ENCODE measurements around the gene ITSN2.
"Not testable (repeated sequence)": the region's sequence is repeated elsewhere in the genome, so short reads cannot be mapped to it uniquely, and the experiment has no call there.

Gene ITSN2

GRCh38 chr2:24214880-24215279 lies 145.5 kb downstream of the ITSN2 start:
- DNase-seq (ENCODE audit: low read depth in 2 of 2), result no peak

DNA sequence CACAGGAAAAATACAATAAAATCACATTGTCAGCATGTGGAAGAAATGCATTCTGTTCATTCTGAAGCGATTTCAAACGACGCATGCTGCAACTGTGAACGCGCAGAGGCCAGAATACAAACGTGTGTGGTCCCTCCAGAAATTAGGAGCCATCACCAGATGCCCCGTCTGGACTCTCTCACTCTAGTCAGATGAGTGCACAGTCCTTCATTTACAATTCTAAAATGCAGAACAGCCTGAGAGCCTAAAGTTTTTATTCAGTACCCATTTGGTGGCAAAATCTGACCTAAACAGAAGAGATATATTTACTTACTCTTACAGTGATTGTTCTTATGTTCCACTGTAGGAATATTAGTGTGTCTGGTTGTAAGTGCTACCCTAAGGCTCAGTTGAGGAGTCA lies 148.9 kb downstream of the ITSN2 start:
- no peak for DNase-seq (ENCODE audit: low read depth in 2 of 2)

GRCh38 chr2:24210723-24211122 lies 149.6 kb downstream of the ITSN2 start:
- DNase-seq (ENCODE audit: low read depth in 2 of 2), result no peak

GRCh38 chr2:24210106-24210455 lies 150.3 kb downstream of the ITSN2 start:
- DNase-seq (ENCODE audit: low read depth in 2 of 2), result no peak

- DNase-seq (ENCODE audit: low read depth in 2 of 2), result no peak
Observed at GRCh38 chr2:24209389-24210105, 150.8 kb downstream of the ITSN2 start.

DNA sequence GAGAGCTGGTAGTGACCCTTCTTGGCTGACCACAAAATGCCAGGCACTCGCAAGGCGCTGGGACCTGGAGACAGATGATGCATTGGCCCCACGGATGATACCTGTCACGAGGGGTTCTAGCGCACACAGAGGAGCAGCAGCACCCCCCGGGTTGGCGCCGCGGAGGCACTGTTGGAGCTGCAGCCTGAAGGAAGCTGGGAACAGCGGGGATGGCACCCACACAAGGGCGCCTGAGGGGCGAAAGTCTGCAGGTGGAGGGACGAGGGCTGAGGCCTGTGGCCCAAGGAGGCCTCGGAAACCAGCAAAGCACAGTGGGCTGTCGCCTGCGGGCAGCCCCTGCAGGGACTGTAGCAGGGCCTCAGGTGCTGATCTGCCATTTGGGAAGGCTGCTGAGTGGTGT lies 151.8 kb downstream of the ITSN2 start:
- DNase-seq (ENCODE audit: low read depth in 2 of 2), result no peak

GRCh38 chr2:24207359-24207758 lies 153.0 kb downstream of the ITSN2 start:
- no peak for DNase-seq (ENCODE audit: low read depth in 2 of 2)

GRCh38 chr2:24206714-24207113 lies 153.6 kb downstream of the ITSN2 start:
- DNase-seq (ENCODE audit: low read depth in 2 of 2), result no peak

DNA sequence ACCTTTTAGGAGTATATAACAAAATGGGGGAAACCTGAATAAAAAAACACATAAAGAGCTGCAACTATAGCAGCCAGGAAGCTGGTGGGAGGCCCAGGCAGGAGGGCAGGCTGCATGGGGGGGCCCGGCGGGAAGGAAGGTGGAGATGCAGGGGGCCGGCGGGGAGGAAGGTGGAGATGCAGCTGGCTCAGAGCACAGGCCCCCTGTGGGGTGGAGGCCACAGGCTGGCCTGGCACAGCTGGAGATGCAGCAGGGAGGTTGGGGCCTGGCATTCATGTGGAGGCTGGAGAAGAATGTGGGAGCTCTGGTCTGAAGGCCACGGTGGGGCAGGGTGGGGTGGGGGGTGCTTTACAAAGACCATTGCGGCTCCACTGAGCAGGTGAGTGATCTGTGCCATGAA lies 154.1 kb downstream of the ITSN2 start:
- DNase-seq (ENCODE audit: low read depth in 2 of 2), result no peak

DNA sequence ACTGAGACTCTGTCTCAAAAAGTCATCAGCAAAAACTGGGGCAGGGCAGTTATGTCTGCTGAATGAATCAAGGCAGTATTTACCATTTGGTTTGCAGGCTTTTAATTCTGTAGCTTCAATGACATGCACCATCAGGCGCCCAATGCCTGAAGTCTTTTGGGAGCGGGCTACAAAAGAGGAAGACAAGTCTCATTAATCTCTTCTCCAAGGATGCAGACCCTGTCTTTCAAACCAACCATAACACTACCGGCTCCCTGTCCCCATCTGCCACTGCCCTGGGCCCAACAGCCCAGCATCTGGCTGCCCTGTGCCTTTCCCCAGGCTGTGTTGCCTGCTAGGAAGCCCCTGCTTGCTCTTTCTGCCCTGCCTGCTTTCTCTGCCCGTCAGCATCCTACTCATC lies 155.2 kb downstream of the ITSN2 start:
- no peak for DNase-seq (ENCODE audit: low read depth in 2 of 2)

- DNase-seq (ENCODE audit: low read depth in 2 of 2), result no peak
Observed at GRCh38 chr2:24204505-24204904, 155.8 kb downstream of the ITSN2 start.

DNA sequence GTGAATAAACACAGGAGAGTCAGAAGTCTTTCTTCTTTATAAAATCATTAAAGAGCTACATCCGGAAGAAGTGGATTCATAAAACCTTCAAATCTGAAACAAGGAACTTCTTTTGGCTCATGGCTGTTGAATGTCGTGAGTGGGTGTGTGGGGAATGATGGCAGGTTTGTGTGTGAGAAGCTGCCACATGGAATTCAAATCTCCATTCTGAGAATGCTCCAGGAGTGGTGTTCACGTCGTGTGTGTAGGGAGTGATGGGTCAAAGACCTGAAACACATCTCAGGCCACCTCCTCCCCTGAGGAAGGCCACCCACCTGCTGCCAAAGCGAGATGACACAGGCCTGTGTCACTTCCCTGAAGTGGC lies 156.6 kb downstream of the ITSN2 start:
- DNase-seq (ENCODE audit: low read depth in 2 of 2), result no peak

DNA sequence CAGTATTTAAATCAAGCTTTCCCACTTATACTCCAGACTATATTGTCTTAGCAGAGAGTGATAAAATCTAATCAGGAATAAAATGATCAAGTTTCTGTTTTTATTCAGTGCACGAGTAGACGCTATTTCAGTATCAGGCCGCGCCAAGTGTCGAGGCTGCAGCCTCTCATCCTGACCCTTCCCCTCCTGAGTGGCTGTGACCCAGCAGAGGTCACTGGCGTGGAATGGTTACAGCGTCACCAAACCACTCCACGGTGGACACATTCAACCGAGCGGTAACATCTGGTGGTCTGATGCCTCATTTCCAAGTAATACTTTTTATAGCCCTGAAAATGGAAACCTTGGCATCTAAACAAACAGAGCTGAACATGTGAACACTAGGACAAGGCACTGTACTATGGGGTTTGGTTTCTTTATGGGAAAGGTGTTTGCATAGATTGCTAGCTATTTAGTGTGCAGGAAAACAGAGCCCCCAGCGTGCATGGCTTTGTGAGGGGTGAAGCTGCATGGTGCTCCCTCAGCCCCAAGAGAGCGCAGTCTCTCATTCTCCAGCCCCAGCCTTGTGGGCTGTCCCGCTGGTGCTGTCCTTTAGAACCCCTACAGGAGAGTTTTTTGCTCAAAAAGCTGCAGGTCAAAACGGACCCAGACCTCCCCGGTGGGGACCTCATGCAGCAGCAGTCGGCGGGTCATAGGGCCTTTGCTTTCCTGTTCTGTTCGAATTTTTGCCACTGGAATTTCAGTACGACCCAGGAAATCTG lies 157.1 kb downstream of the ITSN2 start:
- no peak for DNase-seq (ENCODE audit: low read depth in 2 of 2)

GRCh38 chr2:24200799-24201198 lies 159.5 kb downstream of the ITSN2 start:
- DNase-seq (ENCODE audit: low read depth in 2 of 2), result no peak

GRCh38 chr2:24199968-24200590 lies 160.3 kb downstream of the ITSN2 start:
- DNase-seq (ENCODE audit: low read depth in 2 of 2), result no peak

DNA sequence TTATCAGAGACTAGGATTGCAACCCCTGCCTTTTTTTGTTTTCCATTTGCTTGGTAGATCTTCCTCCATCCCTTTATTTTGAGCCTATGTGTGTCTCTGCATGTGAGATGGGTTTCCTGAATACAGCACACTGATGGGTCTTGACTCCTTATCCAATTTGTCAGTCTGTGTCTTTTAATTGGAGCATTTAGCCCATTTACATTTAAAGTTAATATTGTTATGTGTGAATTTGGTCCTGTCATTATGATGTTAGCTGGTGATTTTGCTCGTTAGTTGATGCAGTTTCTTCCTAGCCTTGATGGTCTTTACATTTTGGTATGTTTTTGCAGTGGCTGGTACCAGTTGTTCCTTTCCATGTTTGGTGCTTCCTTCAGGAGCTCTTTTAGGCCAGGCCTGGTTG lies 163.1 kb downstream of the ITSN2 start:
- not testable (repeated sequence) for DNase-seq (ENCODE audit: low read depth in 2 of 2)

DNA sequence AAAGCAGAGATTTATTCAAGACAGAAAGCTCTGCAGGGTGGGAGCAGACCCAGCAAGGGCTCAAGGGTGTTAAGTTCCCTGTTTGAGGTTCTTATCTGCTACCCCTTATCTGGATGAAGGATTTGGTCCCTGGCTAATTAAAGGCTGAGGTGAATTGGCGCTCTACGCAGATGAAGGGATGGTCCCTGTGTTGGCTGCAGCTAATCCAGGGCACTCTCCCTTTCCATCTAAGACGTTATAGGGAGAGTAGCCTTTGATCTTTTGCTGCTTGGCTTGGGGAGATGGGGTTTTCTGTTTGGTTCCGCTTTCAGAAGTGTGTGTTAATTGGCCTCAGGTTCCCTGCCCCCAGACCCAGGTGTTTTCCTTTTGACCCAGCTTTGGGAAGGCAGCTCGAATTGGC lies 168.5 kb downstream of the ITSN2 start:
- DNase-seq (ENCODE audit: low read depth in 2 of 2), result no peak

DNA sequence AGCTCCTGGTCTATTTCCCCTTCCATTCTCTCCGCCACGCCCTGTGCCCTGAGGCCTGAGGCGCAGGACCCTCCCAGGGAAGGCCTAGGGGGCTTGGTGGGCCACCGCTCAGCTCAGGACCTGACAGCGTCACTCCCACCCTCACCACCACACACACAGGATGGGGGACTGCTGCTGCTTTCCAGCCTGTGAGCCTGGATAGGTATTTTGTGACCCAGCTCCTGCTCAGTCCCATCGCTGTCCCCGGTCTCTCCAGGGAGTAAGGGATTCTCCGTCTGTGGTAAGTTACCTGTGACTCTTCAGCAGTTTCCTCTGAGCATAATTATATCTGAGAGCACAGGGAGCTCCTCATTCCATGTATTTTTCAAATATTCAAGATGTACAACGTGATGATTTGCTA lies 169.2 kb downstream of the ITSN2 start:
- DNase-seq (ENCODE audit: low read depth in 2 of 2), result no peak

- DNase-seq (ENCODE audit: low read depth in 2 of 2), result no peak
Observed at GRCh38 chr2:24190503-24190902, 169.8 kb downstream of the ITSN2 start.

- DNase-seq (ENCODE audit: low read depth in 2 of 2), result no peak
Observed at GRCh38 chr2:24189551-24189950, 170.8 kb downstream of the ITSN2 start.

- DNase-seq (ENCODE audit: low read depth in 2 of 2), result no peak
Observed at GRCh38 chr2:24183366-24184069, 176.8 kb downstream of the ITSN2 start.

- DNase-seq (ENCODE audit: low read depth in 2 of 2), result no peak
Observed at GRCh38 chr2:24182507-24182906, 177.8 kb downstream of the ITSN2 start.

- no peak for DNase-seq (ENCODE audit: low read depth in 2 of 2)
Observed at GRCh38 chr2:24181849-24182248, 178.5 kb downstream of the ITSN2 start.

All from stimulated activated CD4-positive, alpha-beta T cell treated with anti-CD3 and anti-CD28 coated beads, Interleukin-12 subunit alpha, Interleukin-12 subunit beta, amount 100 ng/mL, for 24 hours (primary cell).